Measurements from ENCODE around the gene WIPI1.

WIPI1 gene

DNA sequence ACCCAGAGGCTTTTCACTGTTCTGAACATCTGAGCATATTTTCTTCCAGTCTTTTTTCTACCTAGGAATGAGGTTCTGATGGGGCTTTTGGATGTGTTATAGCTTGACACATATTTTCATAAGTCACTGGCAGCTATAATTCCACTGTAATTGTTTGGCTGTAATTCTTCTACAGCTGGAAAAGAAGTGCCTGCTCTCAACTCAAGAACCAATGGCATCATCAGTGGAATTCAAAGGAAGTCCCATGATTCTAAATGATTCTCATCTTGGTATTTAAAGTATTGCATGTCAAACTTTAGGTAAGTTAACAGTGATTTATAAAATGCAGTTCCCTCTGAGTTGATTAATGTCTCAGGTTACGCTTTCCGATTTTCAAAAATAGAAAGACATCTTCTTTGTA lies 16.8 kb downstream of the WIPI1 start:
- Histone ChIP-seq H3K9me2 (replicated peaks; ENCODE audit: control insufficient read depth, low read length) (no peaks in the 10 kb centered on the region), H3K9me3 (ENCODE audit: control insufficient read depth, insufficient read depth, low read length) (no peaks in the 10 kb centered on the region), H3K79me2 (ENCODE audit: control insufficient read depth, low read length) (no peaks in the 10 kb centered on the region), H3K4me1 (ENCODE audit: control insufficient read depth, low read length) (peaks cover 62% of the 10 kb centered on the region), H3K27me3 (ENCODE audit: control insufficient read depth, low read length) (no peaks in the 10 kb centered on the region), H3K4me3 (ENCODE audit: low read length) (peak overlapping the region; percentile 34), H4K20me1 (ENCODE audit: control insufficient read depth, insufficient read depth, low read depth, low read length) (no peaks in the 10 kb centered on the region), H3K27ac (ENCODE audit: low read depth, low read length) (peak overlapping the region; percentile 33), H3K36me3 (ENCODE audit: control insufficient read depth, low read length) (no peaks in the 10 kb centered on the region), H3K4me2 (ENCODE audit: low read length) (peak overlapping the region; percentile 59), H3F3A (ENCODE audit: control insufficient read depth, insufficient read depth) (peaks cover 7% of the 10 kb centered on the region)
- TF ChIP-seq, protein P1, sequence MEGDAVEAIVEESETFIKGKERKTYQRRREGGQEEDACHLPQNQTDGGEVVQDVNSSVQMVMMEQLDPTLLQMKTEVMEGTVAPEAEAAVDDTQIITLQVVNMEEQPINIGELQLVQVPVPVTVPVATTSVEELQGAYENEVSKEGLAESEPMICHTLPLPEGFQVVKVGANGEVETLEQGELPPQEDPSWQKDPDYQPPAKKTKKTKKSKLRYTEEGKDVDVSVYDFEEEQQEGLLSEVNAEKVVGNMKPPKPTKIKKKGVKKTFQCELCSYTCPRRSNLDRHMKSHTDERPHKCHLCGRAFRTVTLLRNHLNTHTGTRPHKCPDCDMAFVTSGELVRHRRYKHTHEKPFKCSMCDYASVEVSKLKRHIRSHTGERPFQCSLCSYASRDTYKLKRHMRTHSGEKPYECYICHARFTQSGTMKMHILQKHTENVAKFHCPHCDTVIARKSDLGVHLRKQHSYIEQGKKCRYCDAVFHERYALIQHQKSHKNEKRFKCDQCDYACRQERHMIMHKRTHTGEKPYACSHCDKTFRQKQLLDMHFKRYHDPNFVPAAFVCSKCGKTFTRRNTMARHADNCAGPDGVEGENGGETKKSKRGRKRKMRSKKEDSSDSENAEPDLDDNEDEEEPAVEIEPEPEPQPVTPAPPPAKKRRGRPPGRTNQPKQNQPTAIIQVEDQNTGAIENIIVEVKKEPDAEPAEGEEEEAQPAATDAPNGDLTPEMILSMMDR (IDR thresholded peaks at IDR 0.05; ENCODE audit: low read depth, low read length, poor library complexity, severe bottlenecking), result no peak
- no peak for TF ChIP-seq EZH2phosphoT487 (IDR thresholded peaks at IDR 0.05; ENCODE audit: borderline replicate concordance, low read length)

DNA sequence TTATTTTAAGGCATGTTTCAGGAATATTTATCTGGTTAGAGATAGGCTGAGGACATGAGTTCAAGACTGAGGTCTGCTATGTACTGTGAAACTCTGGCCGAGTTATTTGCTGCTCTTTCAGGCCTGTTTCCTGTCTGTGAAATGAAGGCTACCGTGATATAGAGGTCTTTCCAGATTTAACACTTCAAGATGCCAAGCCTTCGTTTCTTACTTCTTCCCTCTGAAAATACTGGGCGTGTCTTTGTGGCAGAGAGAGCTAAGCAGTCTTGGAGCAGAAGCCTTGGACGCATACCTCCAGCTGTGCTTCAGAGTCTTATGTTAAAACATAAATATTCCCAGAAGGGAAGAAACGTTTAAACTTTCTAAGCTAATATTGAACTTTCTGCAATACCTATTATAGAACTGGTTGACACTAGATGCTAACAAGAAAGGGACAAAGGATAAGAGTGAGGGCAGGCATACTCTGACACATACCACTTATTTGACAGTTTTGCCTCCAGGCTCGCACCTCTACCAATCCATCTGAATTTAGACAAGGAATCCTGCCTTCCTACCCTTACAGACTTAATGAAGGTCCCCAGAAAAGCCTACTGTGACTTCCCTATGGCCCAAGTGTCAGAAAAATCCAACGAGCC lies 17.5 kb downstream of the WIPI1 start:
- H3K4me2 ChIP-seq (ENCODE audit: low read length), result peak overlapping the region; percentile 34
- H3K79me2 ChIP-seq (ENCODE audit: control insufficient read depth, low read length), result no peaks in the 10 kb centered on the region
- H3K9me3 ChIP-seq (ENCODE audit: control insufficient read depth, insufficient read depth, low read length), result no peaks in the 10 kb centered on the region
- peaks cover 62% of the 10 kb centered on the region for H3K4me1 ChIP-seq (ENCODE audit: control insufficient read depth, low read length)
- no peaks in the 10 kb centered on the region for H4K20me1 ChIP-seq (ENCODE audit: control insufficient read depth, insufficient read depth, low read depth, low read length)
- no peak overlapping the region for H3K4me3 ChIP-seq (ENCODE audit: low read length)
- H3K36me3 ChIP-seq (ENCODE audit: control insufficient read depth, low read length), result no peaks in the 10 kb centered on the region
- H3K27ac ChIP-seq (ENCODE audit: low read depth, low read length), result no peak overlapping the region
- H3K27me3 ChIP-seq (ENCODE audit: control insufficient read depth, low read length), result no peaks in the 10 kb centered on the region
- no peaks in the 10 kb centered on the region for H3K9me2 ChIP-seq (replicated peaks; ENCODE audit: control insufficient read depth, low read length)
- TF ChIP-seq, protein P1 (IDR thresholded peaks at IDR 0.05; ENCODE audit: low read depth, low read length, poor library complexity, severe bottlenecking), result no peak
- TF ChIP-seq EZH2phosphoT487 (IDR thresholded peaks at IDR 0.05; ENCODE audit: borderline replicate concordance, low read length), result no peak
- peaks cover 7% of the 10 kb centered on the region for H3F3A ChIP-seq (ENCODE audit: control insufficient read depth, insufficient read depth)

DNA sequence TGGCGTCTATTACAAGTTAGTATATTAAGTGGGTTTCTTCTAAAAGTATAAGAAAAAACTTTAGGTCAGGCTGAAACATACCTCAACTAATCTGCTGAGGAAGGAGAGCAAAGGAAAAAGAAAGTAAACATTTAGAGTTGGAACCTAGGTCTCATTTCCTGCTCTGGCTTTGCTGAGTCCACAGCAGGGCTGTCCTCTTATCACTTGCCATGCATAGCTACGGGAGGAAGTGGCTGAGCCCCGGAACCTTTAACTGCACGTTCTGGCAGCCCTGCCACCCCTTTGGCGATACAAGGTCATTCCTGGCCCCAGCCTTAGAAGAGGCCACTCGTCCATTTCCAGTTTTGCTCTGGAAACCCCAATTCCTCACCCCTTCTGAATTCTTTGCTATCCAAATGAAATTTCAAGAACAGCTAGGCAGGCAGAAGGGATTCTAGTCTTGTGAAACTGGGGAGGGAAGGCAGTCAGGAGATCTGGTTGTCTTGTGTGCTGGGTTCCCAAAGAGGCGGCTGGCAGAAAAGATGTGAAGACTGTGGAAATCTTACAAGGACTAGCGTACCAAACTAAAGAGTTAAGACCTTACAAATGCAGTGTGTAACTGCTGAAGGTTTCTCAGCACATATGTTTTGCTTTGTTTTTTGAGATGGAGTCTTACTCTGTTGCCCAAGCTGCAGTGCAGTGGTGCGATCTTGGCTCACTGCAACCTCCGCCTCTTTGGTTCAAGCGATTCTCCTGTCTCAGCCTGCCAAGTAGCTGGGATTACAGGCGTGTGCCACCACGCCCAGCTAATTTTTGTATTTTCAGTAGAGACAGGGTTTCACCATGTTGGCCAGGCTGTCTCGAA lies 19.1 kb downstream of the WIPI1 start:
- Histone ChIP-seq H3K4me3 (ENCODE audit: low read length) (peak overlapping the region; percentile 12), H3K4me2 (ENCODE audit: low read length) (peak overlapping the region; percentile 68), H3K9me3 (ENCODE audit: control insufficient read depth, insufficient read depth, low read length) (no peaks in the 10 kb centered on the region), H3K4me1 (ENCODE audit: control insufficient read depth, low read length) (peaks cover 62% of the 10 kb centered on the region), H4K20me1 (ENCODE audit: control insufficient read depth, insufficient read depth, low read depth, low read length) (no peaks in the 10 kb centered on the region), H3K79me2 (ENCODE audit: control insufficient read depth, low read length) (no peaks in the 10 kb centered on the region), H3K27me3 (ENCODE audit: control insufficient read depth, low read length) (no peaks in the 10 kb centered on the region), H3K9me2 (replicated peaks; ENCODE audit: control insufficient read depth, low read length) (no peaks in the 10 kb centered on the region), H3K27ac (ENCODE audit: low read depth, low read length) (peak overlapping the region; percentile 42), H3K36me3 (ENCODE audit: control insufficient read depth, low read length) (no peaks in the 10 kb centered on the region), H3F3A (ENCODE audit: control insufficient read depth, insufficient read depth) (peaks cover 7% of the 10 kb centered on the region)
- TF ChIP-seq EZH2phosphoT487 (IDR thresholded peaks at IDR 0.05; ENCODE audit: borderline replicate concordance, low read length), result no peak
- TF ChIP-seq, protein P1 (IDR thresholded peaks at IDR 0.05; ENCODE audit: low read depth, low read length, poor library complexity, severe bottlenecking), result no peak

Data from DOHH2 (cell line).